Panc1 (cell line): Measurements from ENCODE around the gene ARHGEF17. TPM values are rescaled to one million over a fixed set of nuclear protein-coding genes. Genes with fewer than 3 reads are reported as not detected.
A peak's percentile ranks its signal among the peaks of the same experiment; 100 is the strongest.

ENCODE experiments used
- ATAC-seq: fragments of 200-7000 bp; cut with Tn5 transposase; 2 replicates; pipeline ENCODE4 v1.9.1; 2020; ENCODE audit warnings: mild to moderate bottlenecking, moderate library complexity
- BruUV-seq: library from RNA; stranded (reverse); fragments of 400-500 nt; replicated peaks from 2 replicates; lab custom pipeline; 2021; lab: Mats Ljungman, UMichigan
- CTCF ChIA-PET: fragments of 300-600 bp; sonication (Branson Sonifier 250); formaldehyde crosslinking; loops from one replicate; lab custom pipeline; 2022; ENCODE audit warnings: antibody characterized with exemption; lab: Charles Lee
- POLR2A ChIA-PET: fragments of 300-600 bp; sonication (Branson Sonifier 250); formaldehyde crosslinking; loops from one replicate; lab custom pipeline; 2022; ENCODE audit warnings: antibody characterized with exemption; lab: Charles Lee
- DNase-seq: peaks from one replicate; pipeline ENCODE4 v3.0.0-alpha.2; 2010; ENCODE audit warnings: low read depth, low spot score
- H3K27ac ChIP-seq: 2 replicates; pipeline ENCODE4 v1.5.1; 2011; ENCODE audit warnings: mild to moderate bottlenecking, low read length, inconsistent platforms
- H3K27me3 ChIP-seq: fragments of 200-500 bp; sonication (Bioruptor generic); 2 replicates; pipeline ENCODE4 v1.6.0; 2014; ENCODE audit warnings: low read length, inconsistent platforms; ENCODE audit not compliant: control insufficient read depth, insufficient read depth
- H3K36me3 ChIP-seq: fragments of 200-500 bp; sonication (Bioruptor generic); 2 replicates; pipeline ENCODE4 v1.5.1; 2014; ENCODE audit warnings: inconsistent platforms, mild to moderate bottlenecking, low read length, moderate library complexity; ENCODE audit not compliant: control insufficient read depth, insufficient read depth
- H3K4me1 ChIP-seq: 2 replicates; pipeline ENCODE4 v1.5.1; 2011; ENCODE audit warnings: inconsistent platforms, mild to moderate bottlenecking, low read length, moderate library complexity; ENCODE audit not compliant: control insufficient read depth, insufficient read depth
- H3K4me3 ChIP-seq, 2 experiments: 2 replicates each; pipeline ENCODE4 v1.5.1; 2011 to 2012; ENCODE audit warnings: low read depth in 2 of 2, low read length in 2 of 2, mild to moderate bottlenecking in 2 of 2, inconsistent platforms in 1 of 2, moderate library complexity in 1 of 2
- H3K9me3 ChIP-seq: fragments of 200-500 bp; sonication (Bioruptor generic); 2 replicates; pipeline ENCODE4 v1.5.1; 2014; ENCODE audit warnings: low read depth, mild to moderate bottlenecking, inconsistent platforms, low read length, moderate library complexity; ENCODE audit not compliant: control insufficient read depth, insufficient read depth
- CTCF ChIP-seq: fragments of 450-650 bp; IDR thresholded peaks from 2 replicates; pipeline ENCODE4 v1.5.1; 2017; ENCODE audit warnings: mild to moderate bottlenecking
- POLR2AphosphoS5 ChIP-seq: IDR thresholded peaks from 2 replicates; pipeline ENCODE4 v1.6.1; 2012; ENCODE audit warnings: mild to moderate bottlenecking, low read depth, low read length, moderate library complexity
- REST ChIP-seq, 2 experiments: IDR thresholded peaks; 2 replicates each; pipeline ENCODE4 v1.6.1; 2011 to 2012; ENCODE audit warnings: low read depth in 2 of 2, control low read depth in 1 of 2, low read length in 1 of 2, mild to moderate bottlenecking in 1 of 2, moderate library complexity in 1 of 2; ENCODE audit not compliant: insufficient read depth in 1 of 2
- SIN3A ChIP-seq: IDR thresholded peaks from 2 replicates; pipeline ENCODE4 v1.6.1; 2012; ENCODE audit warnings: low read depth, mild to moderate bottlenecking, low read length, moderate library complexity, borderline replicate concordance; ENCODE audit not compliant: insufficient read depth
- TCF7L2 ChIP-seq: IDR thresholded peaks from 2 replicates; pipeline ENCODE4 v1.6.1; 2011; ENCODE audit warnings: mild to moderate bottlenecking, low read depth, low read length, inconsistent platforms
- in situ Hi-C: cut with HindIII; loops from 2 replicates; pipeline ENCODE4 v1.10.0; 2016; ENCODE audit warnings: low sequenced_read_pairs, low pct_unique_long_range_greater_than_20kb
- intact Hi-C: fragments of 100-400 bp; cut with micrococcal nuclease; formaldehyde crosslinking; loops from one replicate; pipeline ENCODE4 v1.10.0; 2022; ENCODE audit not compliant: unreplicated experiment
- total RNA-seq: library from RNA; stranded (reverse); gene quantifications from one replicate; pipeline ENCODE4 v1.2.1, GENCODE V29; 2021; ENCODE audit not compliant: unreplicated experiment

Gene ARHGEF17
- total RNA-seq, 1 experiment from 2014 or later, result 43.2 TPM

DNA sequence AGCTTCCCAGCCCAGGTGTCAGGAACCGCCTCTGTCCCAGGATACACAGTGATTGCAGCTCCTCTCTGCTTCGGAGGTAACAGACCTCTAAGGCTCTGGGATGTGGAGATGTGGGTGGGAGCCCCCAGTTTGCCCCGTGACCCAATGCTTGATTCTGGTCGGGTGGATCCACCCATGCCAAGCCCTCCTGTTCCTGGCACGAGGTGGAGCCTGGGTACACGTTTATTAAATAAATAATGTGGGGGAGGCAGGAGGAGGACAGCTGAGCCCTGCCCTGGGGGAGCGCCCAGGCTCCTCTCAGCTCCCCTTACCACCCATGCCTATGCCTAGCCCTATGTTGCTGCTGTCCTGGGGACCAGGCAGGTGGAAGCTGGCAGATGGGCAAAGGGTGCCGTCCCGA lies 16.0 kb downstream of the ARHGEF17 start:
- H3K27me3 ChIP-seq, result no peaks in the 10 kb centered on the region
- DNase-seq, result no peak
- no peak for TF ChIP-seq SIN3A
- TF ChIP-seq REST (IDR thresholded peaks at IDR 0.05; ENCODE audit: insufficient read depth in 1 of 2, low read depth in 2 of 2, low read length in 1 of 2), result no peak
- no peak for TF ChIP-seq CTCF
- TF ChIP-seq POLR2AphosphoS5, result no peak
- no peak for TF ChIP-seq TCF7L2
- no peak for ATAC-seq
- in situ Hi-C loops, result no loop called here
- no TSS peak for BruUV-seq
- ChIA-PET POLR2A (no interaction called here), CTCF (no interaction called here)
- intact Hi-C loops, result no loop called here
- peak overlapping the region; percentile 31; the same call in 1 of the 2 replicates for H3K27ac ChIP-seq
- no peaks in the 10 kb centered on the region for H3K36me3 ChIP-seq
- no peaks in the 10 kb centered on the region for H3K9me3 ChIP-seq
- H3K4me3 ChIP-seq, result no peak overlapping the region
- peaks cover 24% of the 10 kb centered on the region for H3K4me1 ChIP-seq

DNA sequence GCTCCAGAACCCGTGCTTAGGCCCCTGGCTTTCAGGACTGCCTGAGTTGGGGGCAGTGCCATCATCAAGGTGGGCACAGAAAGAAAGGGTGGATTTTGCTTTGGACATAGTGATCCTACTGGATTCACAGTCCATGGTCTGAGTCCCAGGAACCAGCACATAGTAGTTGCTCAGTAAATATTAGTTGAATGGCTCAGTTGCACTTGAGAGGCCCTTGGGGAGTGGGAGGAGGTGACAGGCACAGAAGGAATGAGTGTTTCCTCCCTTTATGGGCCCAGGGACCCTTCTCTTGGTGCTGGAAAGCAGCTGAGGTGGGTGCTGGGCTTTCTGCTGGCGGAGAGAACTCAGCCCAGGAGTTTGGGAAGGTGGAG lies 16.6 kb downstream of the ARHGEF17 start:
- peaks cover 24% of the 10 kb centered on the region for H3K4me1 ChIP-seq
- no peak overlapping the region for H3K4me3 ChIP-seq
- TF ChIP-seq CTCF, result no peak
- no peak for TF ChIP-seq REST (IDR thresholded peaks at IDR 0.05; ENCODE audit: insufficient read depth in 1 of 2, low read depth in 2 of 2, low read length in 1 of 2)
- TF ChIP-seq POLR2AphosphoS5, result no peak
- TF ChIP-seq TCF7L2, result no peak
- no peak for TF ChIP-seq SIN3A
- no peak for ATAC-seq
- POLR2A ChIA-PET, result no interaction called here
- intact Hi-C loops (no loop called here), in situ Hi-C loops (no loop called here)
- no peak overlapping the region for H3K27ac ChIP-seq
- no TSS peak for BruUV-seq
- H3K9me3 ChIP-seq, result no peaks in the 10 kb centered on the region
- no peaks in the 10 kb centered on the region for H3K36me3 ChIP-seq
- CTCF ChIA-PET, result no interaction called here
- DNase-seq, result no peak
- H3K27me3 ChIP-seq, result no peaks in the 10 kb centered on the region
